NCI-H226 (cell line): Measurements from ENCODE around the gene ACP4.
A peak's percentile ranks its signal among the peaks of the same experiment; 100 is the strongest.
"Not testable (repeated sequence)": the region's sequence is repeated elsewhere in the genome, so short reads cannot be mapped to it uniquely, and the experiment has no call there.

Experiments used
- DNase-seq: peaks from one replicate; pipeline ENCODE4 v3.0.0-alpha.2; 2015

ACP4 gene, protein sequence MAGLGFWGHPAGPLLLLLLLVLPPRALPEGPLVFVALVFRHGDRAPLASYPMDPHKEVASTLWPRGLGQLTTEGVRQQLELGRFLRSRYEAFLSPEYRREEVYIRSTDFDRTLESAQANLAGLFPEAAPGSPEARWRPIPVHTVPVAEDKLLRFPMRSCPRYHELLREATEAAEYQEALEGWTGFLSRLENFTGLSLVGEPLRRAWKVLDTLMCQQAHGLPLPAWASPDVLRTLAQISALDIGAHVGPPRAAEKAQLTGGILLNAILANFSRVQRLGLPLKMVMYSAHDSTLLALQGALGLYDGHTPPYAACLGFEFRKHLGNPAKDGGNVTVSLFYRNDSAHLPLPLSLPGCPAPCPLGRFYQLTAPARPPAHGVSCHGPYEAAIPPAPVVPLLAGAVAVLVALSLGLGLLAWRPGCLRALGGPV

GRCh38 chr19:50790396-50790795, at the start of gene ACP4:
TSS of gene ACP4 (plus strand) at chr19:50790415. CDS start at chr19:50790415, 0 bp downstream.
- no peak for DNase-seq

GRCh38 chr19:50741179-50741933, 48.9 kb upstream of the ACP4 start:
- DNase-seq, result peak; percentile 12

GRCh38 chr19:50743537-50743936, 46.7 kb upstream of the ACP4 start:
- DNase-seq, result no peak

DNA sequence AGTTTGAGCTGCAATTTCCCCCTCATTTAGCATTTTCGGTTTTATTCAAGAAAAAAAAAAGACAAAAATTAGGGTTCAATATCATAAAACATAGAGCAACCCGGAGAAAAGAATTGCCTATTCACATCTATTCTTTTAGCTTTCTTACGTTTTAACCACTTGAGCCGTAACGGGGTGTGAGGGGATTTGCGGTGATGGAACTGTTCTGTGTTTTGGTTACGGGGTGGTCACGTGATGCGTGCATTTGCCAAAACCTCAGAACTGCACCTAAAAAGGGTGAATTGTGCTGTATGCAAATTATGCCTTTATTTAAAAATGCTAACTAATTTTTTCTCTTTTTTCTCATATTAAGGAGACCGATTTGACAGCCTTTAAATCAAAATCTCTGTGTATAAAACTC, 45.0 kb upstream of the ACP4 start:
- no peak for DNase-seq

- not testable (repeated sequence) for DNase-seq
Observed at GRCh38 chr19:50747141-50747540, 43.1 kb upstream of the ACP4 start.

DNA sequence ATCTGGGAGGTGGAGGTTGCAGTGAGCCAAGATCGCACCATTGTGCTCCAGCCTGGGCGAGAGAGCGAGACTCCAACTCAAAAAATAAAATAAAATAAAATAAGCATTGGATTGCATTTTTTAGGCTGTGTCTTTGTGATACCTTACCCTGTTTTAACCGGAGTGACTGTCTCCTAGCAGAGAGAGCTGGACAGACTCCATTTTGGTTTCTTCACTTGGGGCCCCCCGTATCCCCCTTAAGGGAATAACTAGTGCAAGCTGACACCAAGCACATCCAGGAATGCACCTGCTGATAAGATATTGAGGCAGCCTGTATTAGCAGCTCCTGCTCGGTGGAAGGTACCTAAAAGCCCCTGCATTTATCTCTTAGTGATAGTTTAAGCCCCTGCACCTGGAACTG, 40.7 kb upstream of the ACP4 start:
- no peak for DNase-seq

DNA sequence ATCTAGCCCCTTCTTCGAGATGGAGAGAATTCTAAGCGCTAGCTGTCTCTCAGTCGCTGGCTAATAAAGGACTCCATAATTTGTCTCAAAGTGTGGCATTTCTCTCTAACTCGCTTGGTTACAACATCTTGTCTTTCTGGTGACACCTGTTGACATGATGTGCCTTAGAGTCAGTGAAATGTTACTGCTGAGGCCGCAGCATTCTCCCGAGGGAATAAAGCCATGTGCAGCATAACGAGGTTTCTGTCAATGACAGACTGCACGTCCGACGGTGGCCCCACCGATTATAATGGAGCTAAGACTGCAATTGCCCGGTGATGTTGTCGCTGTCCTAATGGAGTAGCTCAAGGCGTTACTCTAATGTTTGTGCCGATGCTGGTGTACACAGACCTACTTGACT, 40.2 kb upstream of the ACP4 start:
- DNase-seq, result no peak

DNA sequence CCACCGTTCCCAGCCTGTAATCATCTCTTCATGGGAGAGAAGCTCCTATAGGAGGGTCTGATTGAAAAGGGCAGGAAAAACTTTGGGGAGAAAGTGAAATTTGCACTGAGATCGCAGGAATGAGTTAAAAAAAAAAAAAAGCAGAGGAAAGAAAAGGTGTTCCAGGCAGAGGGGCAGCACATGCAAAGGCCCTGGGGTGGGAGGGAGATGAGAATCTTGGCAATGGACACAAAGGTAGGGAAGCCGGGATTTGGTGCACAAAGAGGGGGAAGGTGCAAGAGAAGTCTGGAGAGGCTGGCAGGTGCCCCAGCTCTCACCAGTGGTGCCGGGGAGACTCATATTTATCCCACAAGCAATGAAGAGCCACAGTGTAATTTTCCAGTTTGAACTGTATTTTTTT, 36.3 kb upstream of the ACP4 start:
- DNase-seq, result no peak

- DNase-seq, result not testable (repeated sequence)
Observed at GRCh38 chr19:50756244-50756643, 34.0 kb upstream of the ACP4 start.

- DNase-seq, result not testable (repeated sequence)
Observed at GRCh38 chr19:50757624-50758023, 32.6 kb upstream of the ACP4 start.

- DNase-seq, result not testable (repeated sequence)
Observed at GRCh38 chr19:50759076-50759475, 31.1 kb upstream of the ACP4 start.

GRCh38 chr19:50759886-50760285, 30.3 kb upstream of the ACP4 start:
- DNase-seq, result no peak

DNA sequence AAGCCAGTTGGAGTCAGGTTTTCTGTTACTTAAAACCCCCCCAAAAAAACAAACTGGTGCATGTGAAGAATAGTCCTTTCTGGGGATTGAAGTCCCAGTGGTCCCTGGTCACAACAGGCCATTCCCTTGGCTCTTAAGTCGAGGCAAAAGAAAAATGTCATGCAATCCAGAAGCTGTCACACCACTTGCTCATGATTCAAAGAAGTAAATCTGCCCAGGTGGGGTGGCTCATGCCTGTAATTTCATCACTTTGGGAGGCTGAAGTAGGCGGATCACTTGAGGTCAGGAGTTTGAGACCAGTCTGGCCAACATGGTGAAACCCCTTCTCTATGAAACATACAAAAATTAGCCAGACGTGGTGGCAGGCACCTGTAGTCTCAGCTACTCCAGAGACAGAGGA, 28.7 kb upstream of the ACP4 start:
- not testable (repeated sequence) for DNase-seq

GRCh38 chr19:50763521-50763920, 26.7 kb upstream of the ACP4 start:
- not testable (repeated sequence) for DNase-seq

DNA sequence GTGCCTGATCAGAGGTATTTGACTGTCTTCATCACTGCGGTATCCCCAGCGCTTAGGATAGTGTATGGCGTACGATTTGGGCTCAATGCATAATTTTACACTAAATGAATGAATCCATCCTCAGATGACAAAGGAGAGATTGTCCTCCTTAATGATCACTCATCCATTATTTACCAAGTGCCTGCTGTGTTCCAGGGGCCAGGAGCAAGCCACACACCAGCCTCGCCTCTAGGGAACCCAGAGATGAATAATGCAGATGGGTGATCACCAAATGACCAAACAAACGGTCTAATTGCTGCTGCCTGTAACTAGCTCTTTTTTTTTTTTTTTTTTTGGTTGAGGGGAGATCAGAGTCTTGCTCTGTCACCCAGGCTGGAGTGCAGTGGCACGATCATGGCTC, 25.8 kb upstream of the ACP4 start:
- no peak for DNase-seq

GRCh38 chr19:50766746-50767145, 23.5 kb upstream of the ACP4 start:
- DNase-seq, result not testable (repeated sequence)

- peak; percentile 41 for DNase-seq
Observed at GRCh38 chr19:50767263-50767662, 23.0 kb upstream of the ACP4 start.

GRCh38 chr19:50768277-50768676, 21.9 kb upstream of the ACP4 start:
- DNase-seq, result no peak

DNA sequence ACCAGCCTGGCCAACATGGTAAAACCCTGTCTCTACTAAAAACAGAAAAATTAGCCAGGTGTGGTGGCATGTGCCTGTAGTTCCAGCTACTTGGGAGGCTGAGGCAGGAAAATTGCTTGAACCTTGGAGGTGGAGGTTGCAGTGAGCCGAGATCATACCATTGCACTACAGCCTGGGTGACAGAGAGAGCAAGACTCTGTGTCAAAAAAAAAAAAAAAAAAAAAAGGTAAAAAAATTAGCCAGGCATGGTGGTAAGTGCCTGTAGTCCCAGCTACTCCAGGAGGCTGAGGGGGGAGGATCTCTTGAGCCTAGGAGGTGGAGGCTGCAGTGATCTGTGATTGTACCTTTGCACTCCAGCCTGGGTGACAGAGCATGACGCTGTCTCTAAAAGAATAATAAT, 20.1 kb upstream of the ACP4 start, which contains the start of gene GPR32:
GPR32 (plus strand) TSS at position 301 of the 400 bp plus-strand sequence. CDS start 137 bp downstream, outside the sequence.
- DNase-seq, result not testable (repeated sequence)

DNA sequence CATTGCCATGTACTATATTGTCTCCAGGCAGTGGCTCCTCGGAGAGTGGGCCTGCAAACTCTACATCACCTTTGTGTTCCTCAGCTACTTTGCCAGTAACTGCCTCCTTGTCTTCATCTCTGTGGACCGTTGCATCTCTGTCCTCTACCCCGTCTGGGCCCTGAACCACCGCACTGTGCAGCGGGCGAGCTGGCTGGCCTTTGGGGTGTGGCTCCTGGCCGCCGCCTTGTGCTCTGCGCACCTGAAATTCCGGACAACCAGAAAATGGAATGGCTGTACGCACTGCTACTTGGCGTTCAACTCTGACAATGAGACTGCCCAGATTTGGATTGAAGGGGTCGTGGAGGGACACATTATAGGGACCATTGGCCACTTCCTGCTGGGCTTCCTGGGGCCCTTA, 19.3 kb upstream of the ACP4 start:
- no peak for DNase-seq

DNA sequence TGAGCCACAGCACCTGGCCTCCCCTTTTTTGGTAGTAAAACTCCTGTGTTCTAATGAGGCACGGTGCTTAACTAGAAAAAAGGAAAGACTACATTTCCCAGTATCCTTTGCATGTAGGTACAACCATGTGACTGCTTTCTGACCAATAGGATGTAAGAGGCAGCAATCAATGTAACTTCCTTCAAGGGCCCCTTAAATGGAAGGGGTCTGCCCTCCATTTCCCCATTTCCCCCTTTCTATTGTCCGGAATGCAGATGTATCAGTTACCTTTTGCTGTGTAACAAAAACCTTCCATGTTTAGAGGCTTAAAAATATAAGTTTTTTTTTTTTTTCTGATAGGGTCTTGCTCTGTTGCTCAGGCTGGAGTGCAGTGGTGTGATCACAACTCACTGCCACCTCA, 17.7 kb upstream of the ACP4 start:
- DNase-seq, result peak; percentile 8

DNA sequence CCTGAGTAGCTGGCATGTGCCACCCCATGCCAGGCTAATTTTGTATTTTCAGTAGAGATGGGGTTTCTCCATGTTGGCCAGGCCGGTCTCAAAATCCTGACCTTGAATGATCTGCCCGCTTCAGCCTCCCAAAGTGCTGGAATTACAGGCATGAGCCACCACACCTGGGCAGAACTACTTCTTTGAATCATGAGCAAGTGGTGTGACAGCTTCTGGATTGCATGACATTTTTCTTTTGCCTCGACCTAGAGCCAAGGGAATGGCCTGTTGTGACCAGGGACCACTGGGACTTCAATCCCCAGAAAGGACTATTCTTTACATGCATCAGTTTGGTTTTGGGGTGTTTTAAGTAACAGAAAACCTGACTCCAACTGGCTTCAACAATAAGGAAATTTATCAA, 17.3 kb upstream of the ACP4 start:
- DNase-seq, result not testable (repeated sequence)

- DNase-seq, result not testable (repeated sequence)
Observed at GRCh38 chr19:50773454-50773853, 16.8 kb upstream of the ACP4 start.

DNA sequence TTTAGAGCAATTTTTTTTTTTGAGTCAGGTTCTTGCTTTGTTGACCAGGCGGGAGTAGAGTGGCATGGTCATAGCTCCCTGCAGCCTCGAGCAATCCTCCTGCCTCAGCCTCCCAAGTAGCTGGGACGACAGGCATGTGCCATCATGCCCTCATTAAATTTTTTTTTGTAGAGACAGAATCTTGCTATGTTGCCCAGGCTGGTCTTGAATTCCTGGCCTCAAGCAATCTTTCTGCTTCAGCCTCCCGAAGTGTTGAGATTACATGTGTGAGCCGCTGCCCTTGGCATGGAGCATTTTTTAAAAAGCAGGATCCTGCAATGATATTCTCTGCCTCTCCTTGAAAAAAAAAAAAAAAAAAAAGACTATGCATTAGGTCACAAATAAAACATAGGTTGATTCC, 14.1 kb upstream of the ACP4 start:
- DNase-seq, result no peak
